NAMALWA (cell line): Measurements from ENCODE around the gene RAB7A.
A peak's percentile ranks its signal among the peaks of the same experiment; 100 is the strongest.
"Not testable (repeated sequence)": the region's sequence is repeated elsewhere in the genome, so short reads cannot be mapped to it uniquely, and the experiment has no call there.

Experiments
- DNase-seq: peaks from one replicate; pipeline ENCODE4 v3.0.0-alpha.2; 2015; ENCODE audit warnings: low spot score

RAB7A gene

DNA sequence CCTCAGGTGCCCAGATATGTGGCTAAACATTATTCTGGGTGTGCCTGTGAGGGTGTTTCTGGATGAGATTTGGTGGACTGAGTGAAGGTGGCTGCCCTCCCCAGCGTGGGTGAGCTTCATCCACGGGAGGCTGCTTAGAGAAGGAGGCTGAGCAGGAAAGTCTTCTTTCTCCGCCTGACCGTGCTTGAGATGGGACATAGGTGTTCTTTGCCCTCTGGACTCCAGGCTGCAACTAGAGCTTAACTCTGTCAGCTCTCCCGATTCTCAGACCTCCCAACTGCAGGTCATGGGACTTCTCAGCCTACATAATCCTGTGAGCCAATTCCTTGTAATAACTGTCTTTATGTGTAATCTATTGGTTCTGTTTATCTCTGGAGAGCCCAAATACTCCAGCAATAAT lies 34.1 kb downstream of the RAB7A start:
- DNase-seq, result no peak

GRCh38 chr3:128760881-128761280 lies 34.9 kb downstream of the RAB7A start:
- DNase-seq, result no peak

- DNase-seq, result no peak
These were observed 35.4 kb downstream of the RAB7A start for GRCh38 chr3:128761392-128761791.

GRCh38 chr3:128763967-128764366 lies 38.0 kb downstream of the RAB7A start:
- DNase-seq, result no peak

DNA sequence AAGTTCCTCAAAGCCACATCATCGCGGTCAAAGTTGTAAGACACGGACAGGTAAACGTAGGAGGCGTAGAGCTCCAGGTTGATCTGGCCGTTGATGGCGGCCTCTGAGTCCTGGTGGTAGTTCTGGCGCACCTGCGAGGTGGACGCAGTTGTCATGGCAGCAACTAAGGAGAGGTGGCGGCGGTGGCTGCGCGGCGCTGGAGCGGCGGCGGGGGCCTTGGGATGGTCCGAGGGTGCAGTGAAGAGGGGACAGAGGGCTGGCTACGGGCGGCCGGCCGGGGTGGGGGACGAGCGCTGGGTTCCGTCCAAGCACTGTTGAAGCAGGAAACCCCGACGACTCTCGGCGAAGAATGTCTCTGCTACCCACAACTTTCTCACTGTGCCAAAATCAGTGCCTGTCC lies 38.9 kb downstream of the RAB7A start:
- no peak for DNase-seq

- DNase-seq, result no peak
These were observed 41.2 kb downstream of the RAB7A start for GRCh38 chr3:128767094-128767750.

DNA sequence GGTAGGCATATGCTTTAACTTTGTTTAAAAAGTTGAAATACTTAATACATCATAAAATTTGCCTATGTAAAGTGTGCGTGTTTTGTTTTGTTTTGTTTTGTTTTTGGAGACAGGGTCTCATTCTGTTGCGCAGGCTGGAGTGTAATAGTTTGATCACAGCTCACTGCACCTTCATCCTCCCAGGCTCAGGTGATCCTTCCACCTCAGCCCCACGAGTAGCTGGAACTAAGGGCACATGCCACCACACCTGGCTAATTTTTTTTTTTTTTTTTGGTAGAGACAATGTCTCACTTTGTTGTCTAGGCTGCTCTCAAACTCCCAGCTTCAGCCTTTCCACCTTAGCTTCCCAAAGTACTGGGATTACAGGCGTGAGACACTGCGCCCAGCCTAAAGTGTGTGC lies 42.5 kb downstream of the RAB7A start:
- DNase-seq, result no peak

DNA sequence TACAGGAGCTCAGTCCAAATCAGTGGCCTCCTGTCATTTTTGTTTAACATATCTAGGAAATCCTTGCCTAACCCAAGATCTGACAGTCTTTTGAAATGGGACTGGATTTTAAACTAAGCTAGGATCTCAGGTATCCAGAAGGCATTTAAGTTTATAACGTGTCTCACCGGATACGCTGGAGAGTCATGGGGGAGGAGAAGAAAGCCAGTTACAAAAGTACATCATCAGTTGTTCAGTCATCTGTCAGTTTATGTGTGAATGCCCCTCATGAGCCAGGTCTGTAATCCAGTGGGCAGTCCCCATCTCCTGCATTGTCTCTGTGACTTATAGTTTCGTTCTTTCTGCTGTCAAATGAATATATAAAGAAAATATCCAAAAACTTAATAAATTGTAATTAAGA lies 44.4 kb downstream of the RAB7A start:
- DNase-seq, result no peak

DNA sequence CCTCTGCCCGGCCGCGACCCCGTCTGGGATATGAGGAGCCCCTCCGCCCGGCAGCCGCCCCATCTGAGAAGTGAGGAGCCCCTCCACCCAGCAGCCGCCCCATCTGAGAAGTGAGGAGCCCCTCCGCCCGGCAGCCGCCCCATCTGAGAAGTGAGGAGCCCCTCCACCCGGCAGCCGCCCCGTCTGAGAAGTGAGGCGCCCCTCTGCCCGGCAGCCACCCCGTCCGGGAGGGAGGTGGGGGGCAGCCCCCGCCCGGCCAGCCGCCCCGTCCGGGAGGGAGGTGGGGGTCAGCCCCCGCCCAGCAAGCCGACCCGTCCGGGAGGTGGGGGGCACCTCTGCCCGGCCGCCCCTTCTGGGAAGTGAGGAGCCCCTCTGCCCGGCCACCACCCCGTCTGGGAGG lies 47.2 kb downstream of the RAB7A start:
- DNase-seq, result not testable (repeated sequence)

- not testable (repeated sequence) for DNase-seq
These were observed 47.6 kb downstream of the RAB7A start for GRCh38 chr3:128773592-128773991.

GRCh38 chr3:128775241-128775640 lies 49.3 kb downstream of the RAB7A start:
- no peak for DNase-seq

GRCh38 chr3:128775906-128776542 lies 50.0 kb downstream of the RAB7A start:
- DNase-seq, result no peak

DNA sequence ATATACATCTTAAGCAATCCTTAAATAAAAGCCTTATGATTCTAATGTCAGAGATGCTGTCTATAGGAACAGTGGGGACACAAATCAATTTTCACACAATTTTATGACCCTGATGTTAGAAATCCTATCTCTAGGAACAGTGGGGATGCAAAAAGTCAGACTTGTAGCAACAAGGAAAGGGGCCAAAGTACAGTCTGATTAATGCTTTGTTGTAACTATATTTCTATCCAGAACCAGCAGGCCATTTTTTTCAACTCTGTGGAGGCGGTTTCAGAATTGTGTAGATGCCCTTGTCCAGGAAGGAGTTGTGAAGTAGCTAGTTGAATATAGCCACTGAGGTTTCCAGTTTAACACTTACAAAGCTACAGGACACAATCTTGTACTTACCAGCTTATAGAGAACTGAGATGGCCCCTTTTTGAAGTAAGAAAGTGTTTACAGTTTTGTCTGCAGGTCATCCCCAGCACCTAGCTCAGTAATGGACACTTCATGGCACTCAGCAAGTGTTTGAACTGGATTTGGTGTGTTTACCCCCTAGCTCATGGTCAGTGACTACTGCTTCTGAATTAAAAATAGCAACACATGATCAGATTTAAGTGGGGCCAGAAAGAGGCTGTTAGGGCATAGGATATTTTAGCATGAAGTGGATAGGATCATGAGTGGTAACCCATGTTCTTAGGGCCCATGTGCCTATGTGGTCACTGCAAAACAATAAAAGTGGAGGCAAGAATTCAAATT lies 54.3 kb downstream of the RAB7A start:
- DNase-seq, result no peak

DNA sequence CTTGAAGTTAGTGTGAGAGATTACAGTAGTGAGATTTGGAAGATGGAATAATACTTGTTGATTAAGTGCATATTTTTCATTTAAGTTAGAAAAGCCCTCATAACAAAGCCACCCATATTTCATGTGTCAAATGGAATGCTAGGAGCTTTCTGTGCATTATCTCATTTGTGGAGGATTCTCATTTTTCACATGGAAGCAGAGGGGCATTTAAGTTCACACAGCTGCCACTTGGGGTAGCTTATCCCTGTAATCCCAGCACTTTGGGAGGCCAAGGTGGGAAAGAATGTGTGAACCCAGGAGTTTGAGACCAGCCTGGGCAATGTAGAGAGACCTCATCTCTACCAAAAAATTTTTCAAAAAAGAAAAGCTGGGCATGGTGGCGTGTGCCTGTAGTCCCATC lies 55.2 kb downstream of the RAB7A start:
- no peak for DNase-seq

DNA sequence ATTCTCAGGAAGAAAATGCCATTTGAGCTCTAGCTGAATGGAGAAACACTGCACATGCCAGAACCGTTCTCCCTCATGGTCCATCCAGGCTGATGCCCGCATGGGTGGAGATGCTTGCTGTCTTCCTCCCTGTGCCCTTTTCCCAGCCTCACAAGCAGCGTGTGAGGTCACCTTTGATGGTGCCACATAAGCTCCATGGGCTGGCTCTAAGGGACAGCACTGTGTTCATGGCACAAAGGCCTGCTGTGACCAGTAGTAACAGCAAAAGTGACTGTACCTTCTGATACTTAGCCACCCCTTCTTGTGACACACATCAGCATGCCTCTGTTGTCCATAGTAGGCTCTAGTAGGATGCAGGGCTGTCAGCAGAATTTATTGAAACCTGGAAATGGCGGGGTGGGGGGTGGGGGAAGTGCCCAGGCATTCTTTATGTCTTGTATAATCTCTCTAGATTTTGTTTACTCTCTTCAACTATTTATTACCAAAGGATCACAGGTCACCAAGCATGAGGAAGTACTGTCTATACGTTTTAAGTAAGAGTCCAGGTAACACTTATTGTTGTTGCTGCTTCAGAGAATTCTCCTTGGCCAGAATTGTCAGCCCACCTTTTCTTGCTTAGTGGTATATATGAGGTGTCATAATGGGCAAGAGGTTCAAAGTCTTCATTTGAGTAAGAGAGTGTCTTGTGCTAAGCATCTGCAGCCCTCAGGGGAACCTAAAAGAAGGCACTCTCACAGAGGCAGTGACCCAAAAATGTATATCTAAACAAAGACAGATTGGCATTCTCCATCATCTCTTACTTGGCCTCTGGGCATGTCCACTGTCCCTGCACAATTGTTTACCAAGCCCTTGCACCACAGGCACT lies 56.5 kb downstream of the RAB7A start:
- no peak for DNase-seq

DNA sequence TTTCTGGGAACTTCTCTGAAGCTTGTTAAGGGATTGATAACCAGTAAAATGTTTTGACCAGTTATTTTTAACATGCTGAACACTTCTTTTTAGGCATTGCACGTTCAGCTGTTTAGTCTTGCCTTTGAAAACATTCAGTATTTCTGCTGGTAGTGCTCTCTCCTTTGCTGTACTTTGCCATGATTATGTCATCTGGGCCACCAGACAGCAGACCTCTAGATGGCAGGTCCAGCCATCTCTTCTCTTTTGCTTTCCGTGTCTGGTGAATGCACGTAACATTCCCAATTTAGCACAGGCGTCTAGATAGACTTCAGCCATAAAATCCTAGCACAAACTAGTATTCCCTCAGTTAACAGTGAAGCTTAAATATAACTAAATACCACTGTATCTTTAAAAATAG lies 57.8 kb downstream of the RAB7A start:
- no peak for DNase-seq

DNA sequence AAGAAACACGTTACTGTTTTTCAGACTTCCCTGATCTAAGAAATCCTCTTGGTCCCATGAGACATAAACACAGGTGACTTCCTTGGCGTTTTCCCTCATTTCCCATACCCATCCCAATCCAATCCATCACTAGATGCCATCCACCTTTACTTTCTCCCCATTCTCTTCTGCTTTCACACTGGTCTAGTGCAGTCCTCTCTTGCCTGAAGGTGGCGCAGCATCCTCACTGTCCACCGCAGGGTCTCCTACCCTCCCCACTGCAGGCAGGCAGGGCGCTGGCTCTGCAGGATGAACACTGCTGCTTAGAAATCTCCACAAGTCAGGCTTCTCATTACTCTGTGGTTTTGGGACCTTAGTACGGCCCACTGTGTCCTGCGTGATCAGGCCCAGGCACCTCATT lies 58.2 kb downstream of the RAB7A start:
- DNase-seq, result peak; percentile 47

- DNase-seq, result no peak
These were observed 58.9 kb downstream of the RAB7A start for GRCh38 chr3:128784843-128785242.

GRCh38 chr3:128786434-128787020 lies 60.5 kb downstream of the RAB7A start:
- no peak for DNase-seq

- peak; percentile 61 for DNase-seq
These were observed 61.6 kb downstream of the RAB7A start for GRCh38 chr3:128787256-128788253.
